T47D (cell line): ENCODE measurements around the gene RPUSD3.
A peak's percentile ranks its signal among the peaks of the same experiment; 100 is the strongest.

ENCODE experiments used
- DNase-seq, 2 experiments: peaks; one replicate each; pipeline versions ENCODE4 v3.0.0 to v3.0.0-alpha.2; 2011 to 2012; ENCODE audit warnings: low read depth in 1 of 2, low spot score in 1 of 2
- JUND ChIP-seq: IDR thresholded peaks from 2 replicates; pipeline ENCODE4 v1.6.1; 2012; ENCODE audit warnings: low read depth
- in situ Hi-C: cut with HindIII; loops from 2 replicates; pipeline ENCODE4 v1.10.0; 2016; ENCODE audit warnings: low sequenced_read_pairs, low pct_unique_long_range_greater_than_20kb

RPUSD3 gene

GRCh38 chr3:9843715-9844438 is at the start of gene RPUSD3:
Gene RPUSD3 (minus strand): TSS chr3:9844008. CDS start chr3:9843990, 18 bp downstream.
- DNase-seq: peak; percentile 95 to 97
- in situ Hi-C loops: no loop called here
- no peak for TF ChIP-seq JUND

- in situ Hi-C loops: no loop called here
- no peak for TF ChIP-seq JUND
- DNase-seq: no peak
These were observed 47.3 kb upstream of the RPUSD3 start for GRCh38 chr3:9891072-9891622.

GRCh38 chr3:9890249-9891071 is 46.7 kb upstream of the RPUSD3 start, which contains the start of gene JAGN1:
Gene JAGN1 (plus strand): TSS chr3:9890610. CDS start chr3:9890723, 113 bp downstream.
- DNase-seq: peak; percentile 67 to 93
- in situ Hi-C loops: no loop called here
- TF ChIP-seq JUND: no peak

- in situ Hi-C loops: no loop called here
- TF ChIP-seq JUND: no peak
- no peak for DNase-seq
These were observed 45.6 kb upstream of the RPUSD3 start for GRCh38 chr3:9889405-9889804.

- DNase-seq: no peak
- in situ Hi-C loops: no loop called here
- no peak for TF ChIP-seq JUND
These were observed 44.7 kb upstream of the RPUSD3 start for GRCh38 chr3:9888540-9888939.

GRCh38 chr3:9887480-9887879 is 43.7 kb upstream of the RPUSD3 start:
- in situ Hi-C loops: no loop called here
- DNase-seq: no peak
- TF ChIP-seq JUND: no peak

- in situ Hi-C loops: no loop called here
- no peak for TF ChIP-seq JUND
- DNase-seq: no peak
These were observed 42.5 kb upstream of the RPUSD3 start for GRCh38 chr3:9886328-9886727.

- in situ Hi-C loops: no loop called here
- DNase-seq: peak in 1 of 2 experiments; percentile 16
- 0 out of 2 replicates have a peak, but pooled peaks have one; percentile 32 for TF ChIP-seq JUND
These were observed 40.9 kb upstream of the RPUSD3 start for GRCh38 chr3:9884555-9885165.

- no peak for TF ChIP-seq JUND
- no peak for DNase-seq
- in situ Hi-C loops: no loop called here
These were observed 40.1 kb upstream of the RPUSD3 start for GRCh38 chr3:9883706-9884554.

- in situ Hi-C loops: no loop called here
- no peak for TF ChIP-seq JUND
These were observed 37.6 kb upstream of the RPUSD3 start for GRCh38 chr3:9881441-9881840.

GRCh38 chr3:9879830-9880549 is 36.2 kb upstream of the RPUSD3 start, which contains the start of gene CIDEC:
Gene CIDEC (minus strand): TSS chr3:9880253. CDS start chr3:9878486, 1,767 bp downstream.
- no peak for TF ChIP-seq JUND
- no peak for DNase-seq
- in situ Hi-C loops: no loop called here

More at GRCh38 chr3:9881441-9881840, 37.6 kb upstream of the RPUSD3 start:
- no peak for DNase-seq
